Hippocampal formation (tissue), 2 donors: ENCODE measurements around the gene RAPSN.

ENCODE experiments used
- DNase-seq, 2 donors: peaks; one replicate each; lab custom pipeline; 2025; lab: John Stamatoyannopoulos, UW

Gene RAPSN

DNA sequence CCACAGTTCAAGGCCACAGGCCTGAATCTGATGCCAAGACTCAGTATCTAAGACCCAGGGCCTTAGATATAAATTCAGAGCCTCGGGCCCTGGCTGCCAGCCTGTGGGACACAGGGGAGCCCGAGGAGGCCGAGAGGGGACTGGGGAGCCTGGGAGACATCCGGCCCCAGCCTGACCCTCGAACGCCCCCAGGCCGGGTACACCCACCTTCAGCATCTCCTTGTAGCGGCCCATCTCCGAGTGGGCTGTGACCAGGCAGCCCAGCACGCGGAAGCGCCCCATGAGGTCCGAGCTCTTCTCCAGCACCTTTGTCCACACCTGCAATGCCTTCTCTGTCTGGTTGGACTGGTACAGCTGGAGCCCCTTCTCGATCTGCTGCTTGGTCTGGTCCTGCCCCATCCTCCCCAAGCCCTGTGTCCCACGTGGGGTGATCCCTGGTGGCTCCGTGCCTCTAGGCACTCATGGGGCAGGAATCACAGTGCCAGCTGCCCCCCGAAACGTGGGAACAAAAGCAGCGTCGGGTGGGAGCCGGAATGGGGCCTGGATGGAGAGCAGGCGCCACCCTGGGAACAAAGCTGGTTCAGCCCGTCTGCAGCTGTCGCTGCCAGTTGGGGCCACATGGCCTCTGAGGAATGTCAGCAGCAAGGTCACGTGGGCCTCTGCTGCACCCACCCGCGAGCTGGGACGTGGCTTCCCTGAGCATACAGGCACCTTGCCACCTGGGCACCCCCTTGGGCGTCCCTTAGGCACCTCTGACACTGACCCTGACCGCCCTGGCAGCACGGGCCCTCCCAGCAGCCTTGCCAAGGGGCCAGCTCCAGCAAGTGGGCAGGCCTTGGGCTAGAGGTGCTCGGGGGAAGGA, at the start of gene RAPSN:
TSS of gene RAPSN (minus strand) at position 571 of the 862 bp plus-strand sequence. CDS start at position 399, 172 bp downstream.
- no peak for DNase-seq

DNA sequence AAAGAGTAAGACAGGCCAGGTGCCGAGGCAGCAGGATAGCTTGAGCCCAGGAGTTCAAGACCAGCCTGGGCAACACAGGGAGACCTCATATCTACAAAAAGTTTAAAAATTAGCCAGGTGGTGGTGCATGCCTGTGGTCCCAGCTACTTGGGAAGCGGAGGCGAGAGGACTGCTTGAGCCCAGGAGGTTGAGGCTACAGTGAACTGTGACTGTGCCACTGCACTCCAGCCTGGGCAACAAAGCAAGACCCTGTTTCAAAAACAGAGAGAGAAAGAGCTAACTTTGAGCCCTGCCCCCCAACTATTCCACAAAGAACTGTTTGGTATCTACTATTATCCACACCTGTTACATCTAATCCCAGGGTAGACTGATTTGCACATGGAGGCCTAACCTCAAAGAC, 49.2 kb upstream of the RAPSN start:
- DNase-seq = no peak

GRCh38 chr11:47496808-47497207, 47.9 kb upstream of the RAPSN start:
- no peak for DNase-seq

DNA sequence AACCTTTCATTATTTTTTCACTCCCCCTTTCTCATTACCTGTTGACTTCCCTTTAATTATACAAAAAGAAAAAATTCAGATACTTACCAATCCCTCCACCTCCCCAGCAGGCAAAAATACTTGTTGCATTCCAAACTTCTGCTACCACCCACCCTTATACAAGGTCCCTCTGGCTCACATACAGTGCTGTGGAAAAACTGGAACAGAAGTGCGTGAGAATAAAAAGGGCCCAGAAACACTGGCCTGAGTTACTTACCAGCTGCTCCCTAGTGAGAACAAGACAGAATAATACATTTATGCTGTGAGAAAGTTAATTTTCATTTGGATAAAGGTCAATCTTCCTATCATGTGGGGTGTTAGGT, 46.9 kb upstream of the RAPSN start:
- DNase-seq = no peak

DNA sequence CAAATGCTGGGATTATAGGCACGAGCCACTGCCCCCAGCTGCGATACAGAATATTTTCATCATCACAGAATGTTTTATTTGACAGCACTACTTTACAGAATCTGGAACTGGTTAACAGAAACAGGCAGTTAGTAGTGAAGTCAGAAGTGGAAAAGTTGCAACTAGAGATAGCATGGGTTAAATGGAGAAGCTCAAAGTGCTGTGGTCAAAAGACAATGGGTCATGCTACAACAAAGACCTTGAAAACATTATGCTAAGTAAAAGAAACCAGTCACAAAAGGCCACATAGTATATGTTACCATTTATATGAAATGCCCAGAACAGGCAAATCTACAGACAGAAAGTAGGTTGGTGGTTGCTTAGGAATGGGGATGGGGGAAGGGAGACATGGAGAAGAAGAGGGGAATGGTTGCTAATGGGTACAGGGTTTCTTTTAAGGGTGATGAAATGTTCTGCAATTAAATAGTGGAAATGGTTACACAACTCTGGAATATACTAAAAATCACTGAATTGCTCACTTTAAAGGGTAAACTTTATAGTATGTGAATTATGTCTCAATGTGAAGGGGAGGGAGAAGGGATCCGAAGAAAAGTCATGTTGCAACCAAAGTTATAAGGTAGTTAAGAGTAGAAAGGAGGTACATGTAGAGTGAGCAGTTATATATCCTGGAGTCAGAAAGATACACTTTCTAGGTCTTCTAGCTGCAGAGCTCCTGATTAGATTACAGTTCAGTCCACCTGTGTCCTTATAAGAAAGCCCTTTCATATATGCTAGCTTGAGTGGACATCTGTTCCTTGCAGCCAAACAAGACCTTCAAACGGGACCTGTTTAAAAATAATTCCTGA, 46.3 kb upstream of the RAPSN start:
- no peak for DNase-seq

DNA sequence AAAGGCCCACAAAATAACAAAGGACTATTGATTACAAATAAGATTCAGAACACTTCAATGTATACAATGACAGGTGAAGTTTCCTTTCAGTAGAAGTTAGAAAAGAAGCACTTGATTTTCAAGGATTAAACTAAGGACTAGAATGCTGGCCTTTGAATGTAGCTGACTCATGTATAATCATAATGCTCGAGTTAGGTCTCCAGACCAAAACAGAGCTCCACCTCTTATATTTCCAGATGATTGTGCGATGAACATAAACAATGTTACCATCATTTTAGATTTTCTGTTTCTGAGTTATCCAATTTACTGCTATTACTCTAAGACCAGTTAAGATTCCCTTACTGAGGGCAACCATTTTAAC, 40.4 kb upstream of the RAPSN start:
- no peak for DNase-seq

DNA sequence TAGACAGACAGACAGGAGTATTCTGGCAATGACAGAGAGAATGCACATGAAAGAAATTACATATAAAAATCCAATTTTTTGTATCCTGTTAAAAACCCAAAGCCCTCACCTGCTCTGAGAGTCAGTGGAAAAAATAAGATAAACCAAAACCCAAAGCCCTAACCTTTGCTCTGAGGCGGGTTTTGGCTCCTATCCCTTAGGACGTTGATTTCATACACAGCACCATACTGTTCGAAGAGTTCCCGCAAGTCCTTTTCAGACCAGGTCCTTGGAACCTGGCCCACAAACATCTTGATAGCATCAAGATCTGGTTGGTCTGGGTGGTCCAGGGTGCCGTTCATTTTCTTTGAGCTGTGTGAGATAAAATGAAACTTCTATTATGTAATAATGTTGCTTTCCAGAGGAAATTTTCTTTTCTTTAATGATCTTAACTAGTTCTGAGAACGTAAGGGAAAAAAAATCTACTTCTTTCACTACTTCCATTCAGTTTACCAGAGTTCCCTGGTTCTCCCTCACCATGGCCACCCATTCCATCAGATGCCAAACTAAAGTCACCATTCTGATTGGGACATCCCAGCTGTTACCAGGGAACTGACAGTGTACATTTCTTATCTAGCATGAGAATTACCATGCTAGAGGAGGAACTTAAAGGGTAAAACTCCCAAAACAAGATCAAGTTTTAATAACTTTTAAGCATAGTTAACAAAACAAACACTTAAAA, 39.9 kb upstream of the RAPSN start:
- no peak for DNase-seq

DNA sequence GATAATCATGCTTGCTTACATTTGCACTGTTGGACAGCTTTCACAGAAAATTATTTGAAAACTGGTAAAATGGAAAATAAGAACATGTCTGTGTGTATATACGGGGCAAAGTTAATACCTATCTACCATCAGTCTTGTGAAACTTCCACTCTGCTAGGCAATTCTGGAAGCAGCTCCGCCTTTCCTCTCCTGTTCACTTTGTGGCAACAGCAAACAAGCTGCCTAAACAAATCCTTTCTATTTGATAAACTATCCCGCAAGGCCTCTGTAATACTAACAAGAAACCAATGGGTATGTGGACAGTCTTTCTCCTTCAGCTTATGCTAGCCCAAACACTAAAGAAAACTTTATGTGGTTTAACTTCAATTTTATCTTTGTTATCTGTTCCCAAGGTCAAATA, 39.2 kb upstream of the RAPSN start:
- DNase-seq = no peak

- no peak for DNase-seq
Measured at GRCh38 chr11:47487421-47487820, 38.5 kb upstream of the RAPSN start.

- DNase-seq = no peak
Measured at GRCh38 chr11:47485107-47485506, 36.2 kb upstream of the RAPSN start.

- no peak for DNase-seq
Measured at GRCh38 chr11:47483457-47483856, 34.5 kb upstream of the RAPSN start.

DNA sequence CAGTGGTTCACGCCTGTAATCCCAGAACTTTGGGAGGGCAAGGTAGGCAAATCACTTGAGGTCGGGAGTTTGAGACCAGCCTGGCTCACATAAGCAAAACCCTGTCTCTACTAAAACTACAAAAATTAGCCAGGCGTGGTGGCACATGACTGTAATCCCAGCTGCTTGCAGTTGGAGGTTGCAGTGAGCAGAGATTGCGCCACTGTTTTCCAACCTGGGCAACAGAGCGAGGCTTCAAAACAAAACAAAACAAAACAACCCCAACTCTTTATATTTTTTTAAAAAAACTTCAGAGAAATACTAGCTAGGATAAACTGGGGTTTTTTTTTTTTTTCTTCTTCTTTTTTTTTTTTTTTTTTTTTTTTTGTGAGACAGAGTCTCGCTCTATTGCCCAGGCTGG, 31.8 kb upstream of the RAPSN start:
- DNase-seq = no peak

DNA sequence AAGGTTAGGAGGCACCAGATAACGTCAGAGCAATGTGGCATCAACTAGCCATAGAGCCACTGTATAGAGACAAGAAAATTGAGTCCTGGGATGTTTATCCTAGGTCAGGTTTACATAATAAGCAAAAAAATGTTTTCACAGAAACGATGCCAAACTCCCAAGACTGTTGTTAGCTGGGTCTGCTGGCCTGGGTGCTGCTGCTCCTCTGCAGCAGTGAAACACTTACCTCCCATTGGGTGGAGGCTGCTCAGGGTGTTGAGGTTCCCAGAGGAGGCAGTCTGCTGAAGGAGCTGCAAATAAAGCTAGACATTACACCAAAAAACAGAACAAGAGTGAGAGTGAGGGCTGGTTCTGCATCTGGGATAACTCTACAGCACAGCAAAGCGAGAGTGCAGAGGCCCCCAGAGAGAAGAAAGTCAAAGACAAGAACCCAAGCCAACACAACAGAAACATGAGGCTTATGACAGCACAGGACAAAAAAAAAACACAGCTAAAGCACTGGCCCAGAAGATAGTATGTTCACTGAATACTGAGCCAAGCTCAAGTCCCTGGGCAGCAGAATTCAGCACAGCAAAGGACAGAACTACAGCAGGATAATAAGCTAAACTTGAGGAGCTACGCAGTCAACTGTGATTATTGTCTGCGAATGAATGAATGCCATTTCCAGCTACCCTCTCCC, 29.9 kb upstream of the RAPSN start:
- no peak for DNase-seq

- no peak for DNase-seq
Measured at GRCh38 chr11:47477753-47478152, 28.8 kb upstream of the RAPSN start.

DNA sequence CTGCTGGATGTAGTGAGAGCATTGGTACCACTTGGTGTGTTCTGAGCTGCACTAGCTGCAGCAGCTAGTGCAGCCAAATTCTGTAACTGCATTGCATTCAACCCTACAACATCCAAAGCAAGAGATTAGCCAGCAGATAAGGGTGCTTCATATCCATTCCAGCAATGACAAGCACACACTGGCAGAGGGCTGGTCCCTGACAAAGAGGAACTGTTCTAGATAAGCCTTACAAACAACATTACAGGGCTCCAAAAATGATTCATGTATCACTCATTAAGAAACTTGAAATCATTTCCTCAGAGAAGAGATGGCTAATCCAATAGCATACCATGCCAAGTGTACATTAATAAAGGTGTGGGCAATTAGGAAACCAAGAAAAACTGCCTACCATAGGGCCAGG, 28.4 kb upstream of the RAPSN start:
- no peak for DNase-seq

DNA sequence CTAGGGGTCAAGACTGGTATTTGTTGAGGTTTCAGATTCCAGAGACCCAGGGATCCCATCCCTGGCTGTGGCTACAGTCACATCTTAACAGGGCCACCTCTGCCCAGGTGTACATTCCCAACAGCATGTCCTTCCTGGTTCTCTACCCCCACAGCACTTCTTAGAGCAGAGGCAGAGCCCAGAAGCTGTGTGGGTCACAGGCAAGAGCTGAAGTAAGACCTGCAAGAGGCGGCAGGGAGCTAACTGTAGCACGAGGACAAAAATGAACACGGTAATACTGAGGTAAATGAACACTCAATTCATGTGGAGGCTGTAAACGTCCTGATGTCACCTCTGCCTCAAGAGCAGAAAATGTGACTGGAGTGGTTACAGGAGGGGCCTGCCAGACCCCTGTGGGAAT, 21.7 kb upstream of the RAPSN start:
- DNase-seq = no peak

GRCh38 chr11:47469361-47470179, 20.6 kb upstream of the RAPSN start:
- no peak for DNase-seq

GRCh38 chr11:47468598-47469214, 19.8 kb upstream of the RAPSN start:
- DNase-seq = no peak

GRCh38 chr11:47467357-47467756, 18.4 kb upstream of the RAPSN start:
- no peak for DNase-seq

- DNase-seq = peak; percentile 63 to 78
Measured at GRCh38 chr11:47466701-47467250, 17.8 kb upstream of the RAPSN start.
